ENCODE measurements around the gene CRYM.

The CRYM gene

DNA sequence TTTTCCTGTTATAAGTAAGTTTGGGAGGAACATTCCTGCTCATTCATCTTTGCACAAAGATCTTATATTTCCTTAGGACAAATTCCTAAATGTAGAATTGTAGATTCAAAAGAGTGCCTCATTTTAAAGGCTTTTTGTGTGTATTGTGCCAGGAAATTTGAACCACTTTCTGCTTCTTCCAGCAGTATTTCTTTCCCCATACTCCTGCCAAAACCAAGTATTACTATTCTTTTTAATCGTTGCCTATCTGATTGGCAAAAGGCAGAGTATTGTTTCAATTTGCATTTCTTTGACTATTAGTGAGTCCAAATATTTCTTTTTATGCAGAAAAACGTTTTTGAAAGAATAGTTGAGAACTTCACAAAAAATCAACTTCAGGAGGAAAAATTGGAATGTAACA is 35.3 kb downstream of the CRYM start:
- no peak for DNase-seq

DNA sequence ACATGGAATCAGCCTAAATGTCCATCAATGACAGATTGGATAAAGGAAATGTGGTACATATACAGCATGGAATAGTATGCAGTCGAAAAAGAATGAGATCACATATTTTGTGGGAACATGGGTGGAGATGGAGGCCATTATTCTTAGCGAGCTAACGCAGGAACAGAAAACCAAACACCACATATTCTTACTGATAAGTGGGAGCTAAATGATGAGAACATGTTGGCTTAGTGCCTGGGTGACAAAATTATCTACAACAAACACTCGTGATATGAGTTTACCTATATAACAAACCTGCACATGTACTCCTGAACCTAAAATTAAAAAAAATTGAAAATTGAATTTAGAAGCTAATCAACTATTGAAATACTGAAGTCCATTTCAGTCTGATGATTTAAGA is 38.4 kb downstream of the CRYM start:
- DNase-seq: no peak

DNA sequence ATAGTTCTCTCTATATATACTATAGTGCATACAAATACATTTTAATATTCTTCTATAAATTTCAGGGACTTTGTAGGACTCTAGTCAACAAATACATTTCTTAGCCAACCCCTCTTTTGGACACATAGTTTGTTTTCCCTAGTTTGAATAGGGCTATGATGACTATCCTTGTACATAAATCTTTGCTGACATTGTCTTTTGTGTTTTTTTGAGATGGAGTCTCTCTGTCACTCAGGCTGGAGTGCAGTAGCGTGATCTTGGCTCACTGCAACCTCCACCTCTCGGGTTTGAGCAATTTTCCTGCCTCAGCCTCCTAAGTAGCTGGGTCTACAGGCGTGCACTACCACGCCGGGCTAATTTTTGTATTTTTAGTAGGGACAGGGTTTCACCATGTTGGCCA is 41.3 kb downstream of the CRYM start:
- DNase-seq: no peak

DNA sequence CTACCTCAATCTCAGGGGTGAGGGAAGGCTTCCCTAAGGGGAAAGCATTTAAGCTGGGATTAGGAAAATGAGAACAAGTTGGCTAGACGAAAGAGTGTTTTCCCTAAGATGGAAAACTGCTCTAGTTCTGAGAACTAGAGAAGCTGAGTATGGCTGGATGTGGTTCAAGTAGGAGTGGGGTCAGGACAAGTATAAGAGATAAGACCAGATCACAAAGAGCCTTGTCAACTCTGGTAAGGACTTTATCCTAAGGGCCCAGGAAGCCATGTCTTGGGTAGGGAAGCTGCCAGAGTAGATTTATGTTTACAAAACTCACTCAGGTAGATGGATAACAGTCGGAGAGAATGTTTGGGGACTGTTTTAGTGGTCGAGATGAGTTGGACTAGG is 42.9 kb downstream of the CRYM start:
- no peak for DNase-seq

DNA sequence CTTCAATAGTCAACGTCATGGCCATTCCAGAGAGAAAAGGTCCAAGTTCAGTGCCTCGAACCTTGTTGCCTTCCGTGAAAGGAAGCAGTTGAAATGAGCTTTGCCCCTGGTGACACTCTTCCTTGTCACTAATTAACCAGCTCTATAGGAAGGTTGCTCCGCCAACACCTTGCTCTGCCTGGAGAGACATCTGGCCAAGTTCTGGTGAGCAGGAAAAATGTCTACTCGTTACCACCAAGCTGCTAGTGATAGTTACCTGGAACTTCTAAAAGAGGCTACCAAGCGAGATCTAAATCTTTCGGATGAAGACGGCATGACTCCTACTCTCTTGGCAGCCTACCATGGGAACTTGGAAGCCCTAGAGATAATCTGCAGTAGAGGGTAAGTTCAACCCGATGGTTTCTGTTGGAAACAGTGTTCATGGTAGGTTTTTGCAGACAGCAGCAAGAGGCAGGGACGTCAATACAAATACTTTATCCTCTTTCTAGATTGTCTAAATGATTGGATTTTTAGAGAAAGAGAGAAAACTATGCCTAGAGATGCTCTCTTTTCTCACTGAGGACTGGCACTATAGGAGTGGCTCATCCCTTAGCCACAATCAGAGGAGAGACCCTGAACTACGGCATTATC is 44.5 kb downstream of the CRYM start, which contains the start of gene ANKS4B:
Gene ANKS4B, plus strand, starts transcription at position 179 of the 630 bp plus-strand sequence. Its CDS starts 39 bp downstream, at position 218.
- no peak for DNase-seq

DNA sequence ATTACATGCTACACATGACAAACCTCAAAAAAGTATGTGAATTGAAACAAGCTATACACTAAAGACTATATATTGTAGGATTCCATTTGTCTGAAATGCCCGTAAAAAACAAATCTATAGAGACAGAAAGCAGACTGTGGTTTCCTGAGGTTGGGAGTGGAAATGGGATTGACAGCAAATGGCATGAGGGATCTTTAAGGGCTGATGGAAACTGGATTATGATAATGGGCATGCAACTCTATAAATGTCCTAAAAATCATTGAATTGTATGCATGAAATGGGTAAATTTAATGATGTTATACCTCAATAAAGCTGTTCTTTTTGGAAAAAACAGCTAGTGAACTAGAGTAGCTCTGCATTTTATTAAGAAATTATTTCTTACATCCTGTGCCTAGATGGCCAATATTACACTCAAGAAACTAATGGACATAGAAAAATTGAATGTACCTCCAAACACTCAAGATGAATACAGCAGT is 45.0 kb downstream of the CRYM start:
- DNase-seq: no peak

DNA sequence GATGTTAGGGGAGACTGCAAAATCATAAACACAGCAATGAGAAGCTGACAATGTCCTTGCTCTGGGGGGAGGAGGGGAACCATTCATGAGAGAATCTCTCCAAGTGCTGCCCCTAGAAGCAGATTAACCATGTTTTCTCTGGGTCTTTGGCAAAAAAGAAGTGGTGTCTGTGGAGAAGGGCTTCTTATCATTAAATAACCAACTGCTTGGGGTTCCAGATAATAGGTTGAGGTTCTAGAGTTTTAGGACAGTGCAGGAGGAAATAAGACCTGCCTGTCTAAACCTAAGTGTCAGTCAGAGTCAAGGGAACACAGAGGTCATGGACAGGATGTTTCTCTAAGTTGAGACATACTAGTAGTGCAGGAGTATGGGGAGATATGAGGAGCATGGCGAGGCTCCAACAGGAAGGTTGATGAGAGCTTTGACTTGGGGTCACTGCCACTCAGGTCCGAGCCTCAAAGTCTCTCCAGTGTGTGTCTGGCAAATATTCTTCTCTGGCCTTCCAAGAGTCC is 49.7 kb downstream of the CRYM start:
- DNase-seq: no peak

DNA sequence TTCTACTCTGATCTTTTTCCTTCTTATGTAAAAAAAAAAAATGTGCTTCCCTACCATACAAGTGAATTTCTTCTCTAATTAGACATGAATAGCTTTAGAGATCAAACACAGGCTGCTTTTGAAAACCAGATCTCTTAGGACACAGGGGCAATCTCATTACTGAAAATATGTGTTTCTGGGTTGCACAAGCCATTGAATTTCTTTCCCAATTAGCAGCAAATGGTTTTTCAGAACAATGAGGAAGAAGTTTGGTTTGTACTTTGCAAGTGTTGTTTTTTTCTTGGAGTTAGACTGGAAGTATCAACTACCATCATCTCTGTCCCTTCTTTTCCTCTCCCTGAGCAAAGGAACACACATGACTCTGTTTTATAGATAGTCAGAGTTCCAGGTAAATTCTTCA is 50.2 kb downstream of the CRYM start:
- DNase-seq: no peak

DNA sequence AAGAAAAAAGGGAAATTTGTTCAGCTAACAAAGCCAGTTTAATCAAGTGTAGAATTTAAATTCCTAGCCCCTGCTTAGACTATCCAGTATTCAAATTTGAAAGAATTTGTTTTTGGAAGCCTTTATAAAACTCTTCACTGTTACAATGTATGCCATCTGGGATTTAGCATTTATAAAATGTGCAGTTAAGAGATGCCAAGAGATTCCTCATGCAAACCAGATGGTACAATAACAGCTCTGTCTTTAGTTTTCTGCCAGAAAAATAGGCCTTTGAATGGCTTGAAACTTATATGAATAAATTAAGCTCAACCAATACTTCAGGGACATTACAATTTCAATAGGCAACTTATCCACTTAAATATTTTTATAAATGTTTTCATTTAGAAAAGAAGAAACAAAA is 51.3 kb downstream of the CRYM start:
- no peak for DNase-seq

DNA sequence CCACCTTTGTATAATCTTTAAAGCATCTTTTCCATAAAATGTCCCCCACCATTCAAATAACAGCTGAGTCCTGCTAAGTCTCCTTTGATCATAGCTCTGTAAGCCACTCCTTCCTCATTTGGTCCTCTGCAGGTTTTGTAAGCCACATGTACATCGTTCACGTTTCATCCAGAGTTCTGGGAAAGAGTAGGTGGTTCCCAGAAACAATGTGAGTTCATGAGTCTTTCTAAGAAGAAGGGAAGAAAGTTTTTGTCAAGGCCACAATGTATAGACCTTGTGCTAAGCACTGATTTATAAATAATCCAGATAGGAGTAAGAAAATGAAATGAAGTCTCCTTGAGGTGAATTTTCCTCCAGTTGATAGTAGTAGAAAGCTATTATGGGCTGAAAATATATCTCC is 53.3 kb downstream of the CRYM start:
- DNase-seq: no peak

DNA sequence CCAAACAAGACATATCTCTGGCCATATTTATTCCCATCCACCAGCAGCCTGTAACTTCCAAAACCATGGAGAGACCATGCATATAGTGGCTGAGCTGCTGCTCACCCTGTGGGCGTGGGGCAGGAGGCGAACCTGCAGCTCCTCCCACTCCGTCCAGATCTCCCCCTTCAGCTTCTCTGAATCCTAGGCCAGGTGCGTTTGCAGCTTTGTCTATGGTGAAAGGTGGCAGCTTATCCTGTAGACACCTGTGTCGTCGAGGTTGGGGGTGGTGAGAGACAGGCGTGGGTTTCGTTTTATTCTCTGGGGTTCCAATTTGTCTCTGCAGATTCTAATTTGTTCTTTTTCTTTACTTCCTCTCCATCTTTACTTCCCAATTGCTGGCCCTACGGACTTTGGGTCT is 54.3 kb downstream of the CRYM start:
- DNase-seq: no peak

DNA sequence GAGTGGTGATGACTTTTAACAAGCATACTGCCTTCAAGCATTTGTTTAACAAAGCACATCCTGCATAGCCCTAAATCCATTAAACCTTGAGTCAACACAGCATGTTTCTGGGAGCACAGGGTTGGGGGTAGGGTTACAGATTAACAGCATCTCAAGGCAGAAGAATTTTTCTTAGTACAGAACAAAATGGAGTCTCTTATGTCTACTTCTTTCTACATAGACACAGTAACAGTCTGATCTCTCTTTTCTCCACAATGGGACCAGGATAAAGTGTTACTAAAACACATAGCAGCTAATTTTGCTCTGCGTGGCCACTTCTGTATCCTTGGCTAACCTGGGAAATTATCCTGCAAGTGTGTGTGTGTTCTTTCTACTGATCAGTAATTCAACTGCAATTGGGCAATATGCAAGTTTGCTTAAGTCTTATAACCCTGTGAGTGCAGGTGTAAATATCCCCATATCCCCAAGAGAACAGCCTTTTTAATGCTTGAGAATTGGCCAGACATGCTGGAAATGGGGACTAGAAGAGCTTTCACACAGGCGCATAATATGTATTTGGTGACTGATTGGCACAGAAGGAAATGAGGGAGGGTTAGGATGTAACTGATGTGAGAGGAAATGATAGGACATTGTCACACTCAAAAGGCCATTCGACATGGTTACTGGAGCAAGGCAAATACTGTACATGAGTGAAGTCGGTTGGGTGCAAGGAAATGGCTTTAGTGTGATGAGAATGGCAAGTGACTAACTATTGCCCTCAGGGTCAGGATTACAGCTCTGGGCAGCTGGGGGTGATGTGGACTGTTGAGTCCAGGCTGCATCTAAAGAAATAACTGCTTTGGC is 55.4 kb downstream of the CRYM start:
- DNase-seq: no peak

DNA sequence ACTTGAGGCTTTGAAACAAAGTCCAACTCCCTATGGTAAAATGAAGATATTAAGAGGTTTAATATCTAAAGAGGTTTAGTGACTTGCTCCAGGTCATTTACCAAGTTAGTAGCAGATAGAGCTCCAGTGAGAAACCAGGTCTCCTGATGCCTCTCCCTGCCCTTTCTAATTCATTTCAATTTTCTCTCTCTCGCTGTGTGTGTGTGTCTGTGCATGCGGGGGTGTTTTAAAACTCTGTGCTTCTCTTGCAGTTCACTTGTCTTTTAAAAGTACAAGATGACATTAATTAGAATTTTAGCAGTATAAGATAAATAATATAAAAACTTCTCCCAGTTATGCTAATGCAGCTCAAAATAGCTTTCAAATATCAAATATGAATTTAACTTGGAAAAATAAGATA is 58.5 kb downstream of the CRYM start:
- DNase-seq: no peak

DNA sequence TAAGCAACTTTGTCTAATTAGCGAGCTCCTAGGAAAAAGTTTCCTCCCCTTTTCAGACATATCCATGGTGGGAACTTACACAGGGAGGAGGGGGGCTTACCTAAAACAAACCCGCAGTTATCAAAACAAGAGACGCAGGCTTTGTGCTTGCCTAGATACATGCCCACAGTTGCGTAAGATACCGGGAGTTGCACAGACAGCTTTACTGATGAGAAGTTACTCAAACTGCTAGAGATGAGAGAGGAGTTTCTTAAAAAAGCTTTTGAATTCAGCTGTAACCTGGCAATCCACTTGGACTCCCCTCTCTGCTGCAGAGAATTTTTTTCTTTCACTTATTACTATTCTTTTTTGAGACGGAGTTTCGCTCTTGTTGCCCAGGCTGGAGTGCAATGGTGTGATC is 59.9 kb downstream of the CRYM start:
- DNase-seq: no peak

DNA sequence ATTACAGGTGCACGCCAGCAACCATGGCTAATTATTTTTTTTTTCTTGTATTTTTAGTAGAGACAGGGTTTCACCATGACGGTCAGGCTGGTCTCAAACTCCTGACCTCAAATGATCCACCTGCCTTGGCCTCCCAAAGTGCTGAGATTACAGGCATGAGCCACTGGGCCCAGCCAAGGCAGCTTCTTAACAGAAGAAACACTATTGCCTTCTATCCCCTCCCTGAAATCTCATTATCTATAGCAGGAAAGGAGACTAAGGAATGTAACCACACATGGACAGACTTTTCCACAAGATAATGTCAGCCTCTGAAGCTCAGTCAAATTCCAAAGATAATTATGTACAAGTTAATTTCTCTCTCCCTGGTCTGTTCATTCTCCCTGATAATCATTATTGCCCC is 61.0 kb downstream of the CRYM start:
- DNase-seq: no peak

DNA sequence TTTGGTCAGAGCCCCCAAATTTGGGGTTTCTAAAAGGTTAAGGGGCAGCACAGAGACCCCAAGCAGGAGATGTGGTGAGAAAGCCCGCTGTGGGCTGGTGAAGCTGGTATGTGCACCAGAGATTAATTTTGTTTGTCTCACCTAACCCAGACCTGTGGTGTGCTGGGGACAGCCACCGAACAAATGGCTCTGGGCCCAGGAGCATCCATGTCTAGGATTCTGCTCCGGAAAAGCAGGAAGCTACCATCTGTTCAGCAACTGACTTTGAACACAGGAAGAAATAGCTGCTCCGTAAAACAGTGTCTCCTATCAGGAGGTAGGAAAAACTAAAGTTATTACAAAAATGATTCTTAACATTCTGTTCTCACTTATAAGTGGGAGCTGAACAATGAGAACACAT is 64.0 kb downstream of the CRYM start:
- no peak for DNase-seq

DNA sequence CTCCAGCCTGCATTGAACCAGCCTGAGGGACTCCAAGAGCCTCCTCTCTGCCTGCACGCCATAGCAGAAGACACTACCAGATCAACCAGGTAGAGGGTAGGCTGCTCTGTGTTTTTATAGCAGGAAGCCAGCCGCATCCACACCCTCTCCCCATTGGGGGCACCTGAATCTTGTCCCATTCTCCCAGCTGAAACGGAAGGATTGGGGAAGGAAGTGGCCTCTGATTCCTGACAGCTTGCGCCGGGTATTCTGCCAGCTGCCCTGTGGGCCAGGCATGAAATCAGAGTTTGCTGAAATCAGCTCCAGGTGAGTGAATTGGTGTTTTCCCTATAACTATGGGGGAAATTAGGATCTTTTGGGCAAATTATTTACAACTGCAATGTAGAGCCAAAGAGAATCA is 66.6 kb downstream of the CRYM start, which contains the start of gene ZP2:
Gene ZP2, minus strand, starts transcription at position 89 of the 400 bp plus-strand sequence. Its CDS starts 27 bp downstream, at position 62.
- DNase-seq: no peak

All from activated CD8-positive, alpha-beta memory T cell treated with anti-CD3 and anti-CD28 coated beads for 24 hours (primary cell).